HEK293T (cell line): ENCODE measurements around the gene ASAP2.

Experiments used
- CTBP1 ChIP-seq: fragments of 450-650 bp; IDR thresholded peaks from 2 replicates; pipeline ENCODE4 v1.6.1; 2016; ENCODE audit warnings: borderline replicate concordance
- FOXA1 ChIP-seq: fragments of 450-650 bp; IDR thresholded peaks from 2 replicates; pipeline ENCODE4 v1.6.1; 2016; ENCODE audit warnings: mild to moderate bottlenecking
- FOXM1 ChIP-seq: fragments of 450-650 bp; IDR thresholded peaks from 2 replicates; pipeline ENCODE4 v1.6.1; 2017; ENCODE audit warnings: mild to moderate bottlenecking, borderline replicate concordance
- HDGF ChIP-seq: fragments of 450-650 bp; IDR thresholded peaks from 2 replicates; pipeline ENCODE4 v1.6.1; 2017; ENCODE audit warnings: antibody characterized with exemption, borderline replicate concordance
- L3MBTL2 ChIP-seq: fragments of 450-650 bp; conservative IDR thresholded peaks from 2 replicates; pipeline ENCODE4 v1.6.1; 2016; ENCODE audit warnings: mild to moderate bottlenecking
- LEF1 ChIP-seq: fragments of 450-650 bp; IDR thresholded peaks from 2 replicates; pipeline ENCODE4 v1.6.1; 2017; ENCODE audit warnings: mild to moderate bottlenecking, borderline replicate concordance
- PKNOX1 ChIP-seq: fragments of 450-650 bp; IDR thresholded peaks from 2 replicates; pipeline ENCODE4 v1.6.1; 2016
- SUZ12 ChIP-seq: fragments of 450-650 bp; IDR thresholded peaks from 2 replicates; pipeline ENCODE4 v1.6.1; 2016; ENCODE audit warnings: mild to moderate bottlenecking
- ZNF384 ChIP-seq: fragments of 450-650 bp; IDR thresholded peaks from 2 replicates; pipeline ENCODE4 v1.6.1; 2016

DNA sequence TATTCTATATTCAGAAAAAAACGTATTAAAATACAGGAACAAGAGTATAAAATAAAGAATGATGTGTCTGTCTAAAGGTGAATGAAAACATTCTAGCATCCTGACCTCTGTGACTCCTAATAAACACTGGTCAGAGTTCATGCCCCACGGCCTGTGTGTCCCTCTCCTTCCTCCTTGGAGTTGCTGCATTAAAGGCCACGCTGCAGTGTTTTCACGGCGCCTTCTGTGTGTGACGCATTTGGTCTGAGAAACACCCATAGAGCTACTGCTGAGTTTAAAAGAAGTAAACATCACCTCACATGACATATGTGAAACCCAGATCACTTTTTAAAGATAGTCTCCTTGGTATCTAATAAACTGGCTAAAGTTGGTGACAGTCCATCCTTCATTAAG lies 126.2 kb downstream of the ASAP2 start:
- TF ChIP-seq FOXA1: no peak
- TF ChIP-seq SUZ12: no peak
- no peak for TF ChIP-seq HDGF
- TF ChIP-seq L3MBTL2: no peak
- no peak for TF ChIP-seq PKNOX1
- no peak for TF ChIP-seq CTBP1
- no peak for TF ChIP-seq ZNF384
- no peak for TF ChIP-seq FOXM1
- no peak for TF ChIP-seq LEF1
